Measurements from ENCODE around the gene ZNF469.

GRCh38 chr16:88421871-88422433, 39.2 kb downstream of the ZNF469 start:
- TF ChIP-seq, protein P1, sequence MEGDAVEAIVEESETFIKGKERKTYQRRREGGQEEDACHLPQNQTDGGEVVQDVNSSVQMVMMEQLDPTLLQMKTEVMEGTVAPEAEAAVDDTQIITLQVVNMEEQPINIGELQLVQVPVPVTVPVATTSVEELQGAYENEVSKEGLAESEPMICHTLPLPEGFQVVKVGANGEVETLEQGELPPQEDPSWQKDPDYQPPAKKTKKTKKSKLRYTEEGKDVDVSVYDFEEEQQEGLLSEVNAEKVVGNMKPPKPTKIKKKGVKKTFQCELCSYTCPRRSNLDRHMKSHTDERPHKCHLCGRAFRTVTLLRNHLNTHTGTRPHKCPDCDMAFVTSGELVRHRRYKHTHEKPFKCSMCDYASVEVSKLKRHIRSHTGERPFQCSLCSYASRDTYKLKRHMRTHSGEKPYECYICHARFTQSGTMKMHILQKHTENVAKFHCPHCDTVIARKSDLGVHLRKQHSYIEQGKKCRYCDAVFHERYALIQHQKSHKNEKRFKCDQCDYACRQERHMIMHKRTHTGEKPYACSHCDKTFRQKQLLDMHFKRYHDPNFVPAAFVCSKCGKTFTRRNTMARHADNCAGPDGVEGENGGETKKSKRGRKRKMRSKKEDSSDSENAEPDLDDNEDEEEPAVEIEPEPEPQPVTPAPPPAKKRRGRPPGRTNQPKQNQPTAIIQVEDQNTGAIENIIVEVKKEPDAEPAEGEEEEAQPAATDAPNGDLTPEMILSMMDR (IDR thresholded peaks at IDR 0.05 in 4 of 5, conservative IDR thresholded peaks at IDR 0.05 in 1 of 5): no peak
- no peak for TF ChIP-seq POLR2A (IDR thresholded peaks at IDR 0.05)
